Uterus (tissue), 4 donors: ENCODE results near the gene SV2B. TPM values are rescaled to one million over a fixed set of nuclear protein-coding genes. Genes with fewer than 3 reads are reported as not detected.

ENCODE experiments used
- DNase-seq, 2 donors: peaks; one replicate each; pipeline ENCODE4 v3.0.0-alpha.2; 2019 to 2020
- H3K27ac ChIP-seq, 2 donors: fragments of 200-600 bp; sonication (generic); 1 replicate in 1 of 2; 2 replicates in 1 of 2; pipeline ENCODE4 v1.5.1; 2016 to 2018
- H3K27me3 ChIP-seq, 2 donors: fragments of 200-600 bp; sonication (generic); one replicate each; pipeline ENCODE4 v1.5.1; 2018 to 2019; ENCODE audit warnings: control low read depth in 1 of 2
- H3K36me3 ChIP-seq, 2 donors: fragments of 200-600 bp; sonication (generic); one replicate each; pipeline ENCODE4 v1.5.1; 2019; ENCODE audit warnings: control low read depth in 1 of 2
- H3K4me1 ChIP-seq, 2 donors: fragments of 200-600 bp; sonication (generic); one replicate each; pipeline ENCODE4 v1.5.1; 2018 to 2019; ENCODE audit warnings: control low read depth in 1 of 2
- H3K4me3 ChIP-seq, 2 donors: fragments of 200-600 bp; sonication (generic); 1 replicate in 1 of 2; 2 replicates in 1 of 2; pipeline ENCODE4 v1.5.1; 2018 to 2019; ENCODE audit warnings: mild to moderate bottlenecking in 1 of 2
- H3K9me3 ChIP-seq, 2 donors: fragments of 200-600 bp; sonication (generic); one replicate each; pipeline ENCODE4 v1.5.1; 2019; ENCODE audit warnings: control low read depth in 1 of 2
- POLR2A ChIP-seq, 2 donors: fragments of 450-650 bp; IDR thresholded peaks; one replicate each; pipeline ENCODE4 v1.6.1; 2016; ENCODE audit warnings: antibody characterized with exemption in 2 of 2, mild to moderate bottlenecking in 1 of 2, moderate library complexity in 1 of 2
- intact Hi-C: fragments of 100-400 bp; cut with DNase I; formaldehyde crosslinking; loops from one replicate; pipeline ENCODE4 v1.15.1; 2023; ENCODE audit warnings: low total_unique reads
- total RNA-seq, 4 donors: library from RNA; depleted of rRNA in 3 of 4; stranded (reverse); fragments of >200 nt in 3 of 4; gene quantifications; one replicate each; pipeline versions ENCODE4 v1.1.0 to v1.2.4, GENCODE V29; 2014 to 2023
- TF ChIP-seq, protein P1 (sequence below), 4 experiments: fragments of 200-600 bp in 2 of 4; fragments of 450-650 bp in 2 of 4; sonication (generic) in 2 of 4; IDR thresholded peaks; one replicate each; pipeline ENCODE4 v1.5.1; 2016 to 2019; ENCODE audit warnings: antibody characterized with exemption in 4 of 4, mild to moderate bottlenecking in 2 of 4, moderate library complexity in 1 of 4
- donor health status: DM: yes; HTN: yes; CAD: no.

Gene SV2B
- total RNA-seq, 4 donors from 2014 or later: 0.26 to 1.1 (median 0.87) TPM

DNA sequence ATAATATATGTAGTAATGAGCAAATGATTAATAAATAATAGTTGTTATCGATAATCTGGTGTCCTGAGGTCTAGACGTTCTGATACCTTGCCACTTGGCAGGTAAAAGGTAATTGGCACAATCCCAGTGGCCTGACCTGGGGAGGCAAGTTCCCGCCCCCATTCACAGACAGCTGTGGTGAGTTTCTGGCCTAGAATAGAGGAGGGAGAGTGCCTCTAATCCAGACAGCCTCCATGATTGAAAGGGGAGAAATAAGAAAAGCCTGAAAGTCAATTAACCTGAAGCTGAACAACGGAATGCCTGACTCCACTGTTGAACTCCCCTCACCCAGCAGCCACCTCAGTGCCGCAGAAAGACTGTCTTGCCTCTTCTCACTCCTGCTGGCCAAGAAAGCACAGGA lies 38.1 kb upstream of the SV2B start:
- Histone ChIP-seq H3K4me3 (no peak overlapping the region), H3K9me3 (no peaks in the 10 kb centered on the region), H3K36me3 (no peaks in the 10 kb centered on the region), H3K4me1 (no peaks in the 10 kb centered on the region), H3K27ac (no peak overlapping the region), H3K27me3 (no peaks in the 10 kb centered on the region)
- DNase-seq: no peak
- intact Hi-C loops: no loop called here
- TF ChIP-seq POLR2A (IDR thresholded peaks at IDR 0.05): no peak
- TF ChIP-seq, protein P1, sequence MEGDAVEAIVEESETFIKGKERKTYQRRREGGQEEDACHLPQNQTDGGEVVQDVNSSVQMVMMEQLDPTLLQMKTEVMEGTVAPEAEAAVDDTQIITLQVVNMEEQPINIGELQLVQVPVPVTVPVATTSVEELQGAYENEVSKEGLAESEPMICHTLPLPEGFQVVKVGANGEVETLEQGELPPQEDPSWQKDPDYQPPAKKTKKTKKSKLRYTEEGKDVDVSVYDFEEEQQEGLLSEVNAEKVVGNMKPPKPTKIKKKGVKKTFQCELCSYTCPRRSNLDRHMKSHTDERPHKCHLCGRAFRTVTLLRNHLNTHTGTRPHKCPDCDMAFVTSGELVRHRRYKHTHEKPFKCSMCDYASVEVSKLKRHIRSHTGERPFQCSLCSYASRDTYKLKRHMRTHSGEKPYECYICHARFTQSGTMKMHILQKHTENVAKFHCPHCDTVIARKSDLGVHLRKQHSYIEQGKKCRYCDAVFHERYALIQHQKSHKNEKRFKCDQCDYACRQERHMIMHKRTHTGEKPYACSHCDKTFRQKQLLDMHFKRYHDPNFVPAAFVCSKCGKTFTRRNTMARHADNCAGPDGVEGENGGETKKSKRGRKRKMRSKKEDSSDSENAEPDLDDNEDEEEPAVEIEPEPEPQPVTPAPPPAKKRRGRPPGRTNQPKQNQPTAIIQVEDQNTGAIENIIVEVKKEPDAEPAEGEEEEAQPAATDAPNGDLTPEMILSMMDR (IDR thresholded peaks at IDR 0.05): no peak

DNA sequence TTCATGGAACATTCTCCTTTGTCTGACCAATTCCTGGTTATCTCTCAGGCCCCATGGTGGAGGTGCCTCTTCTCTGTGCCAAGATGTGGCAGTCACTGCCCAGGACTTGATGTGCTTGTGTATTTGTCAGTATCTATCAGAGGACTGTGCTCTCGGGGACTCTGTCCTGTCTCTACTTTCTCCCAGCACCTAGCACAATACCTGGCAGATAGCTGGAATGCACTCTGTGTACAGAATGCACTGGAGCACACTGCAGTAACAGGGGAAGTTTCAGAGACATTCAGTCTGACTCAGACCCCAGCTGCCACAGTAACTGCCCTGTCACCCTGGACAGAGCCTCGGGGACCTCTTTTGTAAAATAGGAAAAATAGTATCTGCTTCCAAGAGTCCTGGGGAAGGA lies 34.6 kb upstream of the SV2B start:
- TF ChIP-seq, protein P1 (IDR thresholded peaks at IDR 0.05): no peak
- no peak for TF ChIP-seq POLR2A (IDR thresholded peaks at IDR 0.05)
- Histone ChIP-seq H3K9me3 (no peaks in the 10 kb centered on the region), H3K4me3 (no peak overlapping the region), H3K27me3 (no peaks in the 10 kb centered on the region), H3K4me1 (no peaks in the 10 kb centered on the region), H3K36me3 (no peaks in the 10 kb centered on the region), H3K27ac (no peak overlapping the region)
- intact Hi-C loops: no loop called here
- DNase-seq: no peak

DNA sequence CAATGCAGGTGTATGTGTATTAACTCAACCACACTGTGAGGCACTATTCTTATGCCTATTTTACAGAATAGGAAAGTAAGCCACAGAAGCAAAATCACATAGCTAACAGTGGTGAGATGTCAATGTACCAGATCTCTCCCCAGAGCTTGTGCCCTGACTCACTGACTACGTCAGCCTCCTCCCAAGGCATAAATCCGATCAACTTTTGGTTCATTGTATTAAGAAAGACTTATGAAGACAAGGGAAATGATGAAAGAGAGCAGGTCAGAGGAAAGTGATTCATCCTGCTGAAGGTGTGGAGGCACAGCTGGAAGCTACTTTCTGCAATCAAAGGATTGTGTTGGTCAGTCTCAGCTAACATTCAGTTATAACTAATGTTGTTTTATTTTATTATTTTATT lies 33.0 kb upstream of the SV2B start:
- no peaks in the 10 kb centered on the region for H3K9me3 ChIP-seq
- intact Hi-C loops: no loop called here
- H3K36me3 ChIP-seq: no peaks in the 10 kb centered on the region
- no peaks in the 10 kb centered on the region for H3K4me1 ChIP-seq
- no peak overlapping the region for H3K27ac ChIP-seq
- H3K4me3 ChIP-seq: no peak overlapping the region
- peaks cover 0 to 6% of the 10 kb centered on the region in 2 donors for H3K27me3 ChIP-seq
- no peak for DNase-seq
- TF ChIP-seq POLR2A (IDR thresholded peaks at IDR 0.05): no peak
- TF ChIP-seq, protein P1 (IDR thresholded peaks at IDR 0.05): no peak

DNA sequence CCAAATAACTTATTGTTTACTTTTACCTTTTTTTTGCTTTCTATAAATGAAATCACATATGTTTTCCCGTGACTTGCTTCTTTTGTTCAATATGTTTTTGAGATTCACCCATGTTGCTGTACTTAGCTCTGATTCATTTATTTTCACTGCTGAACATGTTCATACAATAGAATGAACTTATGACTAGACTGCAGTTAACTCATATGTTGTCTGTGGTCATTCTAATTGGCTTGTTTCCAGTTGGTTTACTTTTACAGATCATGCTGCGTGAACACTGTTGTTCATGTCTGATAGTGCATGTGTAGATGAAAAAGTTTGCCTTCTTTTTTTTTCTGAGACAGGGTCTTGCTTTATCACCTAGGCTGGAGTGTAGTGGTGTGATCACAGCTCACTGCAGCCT lies 31.6 kb upstream of the SV2B start:
- Histone ChIP-seq H3K27me3 (peaks cover 0 to 6% of the 10 kb centered on the region in 2 donors), H3K36me3 (no peaks in the 10 kb centered on the region), H3K4me3 (no peak overlapping the region), H3K4me1 (no peaks in the 10 kb centered on the region), H3K27ac (no peak overlapping the region), H3K9me3 (no peaks in the 10 kb centered on the region)
- no peak for DNase-seq
- TF ChIP-seq POLR2A (IDR thresholded peaks at IDR 0.05): no peak
- TF ChIP-seq, protein P1 (IDR thresholded peaks at IDR 0.05): no peak
- intact Hi-C loops: no loop called here

DNA sequence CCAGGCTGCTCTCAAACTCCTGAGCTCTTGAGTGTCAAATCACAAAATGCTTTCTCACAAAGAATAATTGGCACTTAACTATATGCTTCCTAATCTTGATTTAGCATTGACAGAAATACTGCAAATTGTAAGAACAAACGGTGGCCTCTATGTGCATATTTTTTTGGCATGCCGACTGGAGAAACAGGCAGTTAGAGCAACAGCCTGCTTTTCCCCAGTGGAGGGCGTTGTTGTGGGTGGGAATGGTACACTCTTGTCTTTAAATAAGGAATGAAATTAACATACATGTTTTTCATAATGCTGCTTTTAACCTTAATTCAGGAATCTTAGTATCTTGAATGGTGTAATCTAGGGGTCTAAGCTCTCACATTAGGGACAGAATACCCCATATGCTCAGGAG lies 31.1 kb upstream of the SV2B start:
- no peaks in the 10 kb centered on the region for H3K36me3 ChIP-seq
- intact Hi-C loops: no loop called here
- TF ChIP-seq, protein P1 (IDR thresholded peaks at IDR 0.05): no peak
- no peak for TF ChIP-seq POLR2A (IDR thresholded peaks at IDR 0.05)
- no peak overlapping the region for H3K4me3 ChIP-seq
- DNase-seq: no peak
- no peaks in the 10 kb centered on the region for H3K4me1 ChIP-seq
- H3K27me3 ChIP-seq: peaks cover 0 to 6% of the 10 kb centered on the region in 2 donors
- no peaks in the 10 kb centered on the region for H3K9me3 ChIP-seq
- H3K27ac ChIP-seq: no peak overlapping the region
